Measurements from ENCODE around the gene KLRD1. TPM values are rescaled to one million over a fixed set of nuclear protein-coding genes. Genes with fewer than 3 reads are reported as not detected.
A peak's percentile ranks its signal among the peaks of the same experiment; 100 is the strongest.

The KLRD1 gene
- total RNA-seq, 2 experiments from 2014 or later = 19.8 to 30.6 TPM

GRCh38 chr12:10354071-10354470 is 46.4 kb downstream of the KLRD1 start:
- Mint-ChIP-seq H3K4me3 (no peak overlapping the region), H3K36me3 (peaks cover 59% of the 10 kb centered on the region), H3K9me3 (peaks cover 18% of the 10 kb centered on the region), H3K27ac (no peak overlapping the region), H3K27me3 (no peaks in the 10 kb centered on the region), H3K4me1 (peaks cover 9% of the 10 kb centered on the region)
- DNase-seq = no peak
- POLR2A ChIA-PET = no interaction called here
- ATAC-seq (ENCODE audit: low read depth) = no peak

GRCh38 chr12:10354502-10354901 is 46.8 kb downstream of the KLRD1 start:
- Mint-ChIP-seq H3K9me3 (peaks cover 18% of the 10 kb centered on the region), H3K27me3 (no peaks in the 10 kb centered on the region), H3K4me3 (no peak overlapping the region), H3K4me1 (peaks cover 13% of the 10 kb centered on the region), H3K36me3 (peaks cover 59% of the 10 kb centered on the region), H3K27ac (no peak overlapping the region)
- POLR2A ChIA-PET = no interaction called here
- no peak for DNase-seq
- no peak for ATAC-seq (ENCODE audit: low read depth)

DNA sequence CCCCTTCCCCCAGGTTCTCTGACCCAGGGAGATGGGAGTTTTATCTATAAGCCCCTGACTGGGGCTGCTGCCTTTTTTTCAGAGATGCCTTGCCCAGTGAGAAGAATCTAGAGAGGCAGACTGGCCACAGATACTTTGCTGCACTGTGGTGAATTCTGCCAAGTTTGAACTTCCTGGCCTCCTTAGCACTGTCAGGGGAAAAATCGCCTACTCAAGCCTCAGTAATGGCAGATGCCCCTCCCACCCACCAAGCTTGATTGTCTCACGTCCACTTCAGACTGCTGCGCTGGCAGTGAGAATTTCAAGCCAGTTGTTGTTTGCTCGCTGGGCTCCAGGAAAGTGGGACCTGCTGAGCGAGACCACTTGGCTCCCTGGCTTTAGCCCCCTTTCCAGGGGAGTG is 50.5 kb downstream of the KLRD1 start:
- ATAC-seq (ENCODE audit: low read depth) = no peak
- Mint-ChIP-seq H3K27me3 (no peaks in the 10 kb centered on the region), H3K27ac (peak overlapping the region; percentile 76), H3K4me3 (no peak overlapping the region), H3K4me1 (peaks cover 33% of the 10 kb centered on the region), H3K36me3 (peaks cover 50% of the 10 kb centered on the region), H3K9me3 (peaks cover 3% of the 10 kb centered on the region)
- no peak for DNase-seq
- POLR2A ChIA-PET = no interaction called here

DNA sequence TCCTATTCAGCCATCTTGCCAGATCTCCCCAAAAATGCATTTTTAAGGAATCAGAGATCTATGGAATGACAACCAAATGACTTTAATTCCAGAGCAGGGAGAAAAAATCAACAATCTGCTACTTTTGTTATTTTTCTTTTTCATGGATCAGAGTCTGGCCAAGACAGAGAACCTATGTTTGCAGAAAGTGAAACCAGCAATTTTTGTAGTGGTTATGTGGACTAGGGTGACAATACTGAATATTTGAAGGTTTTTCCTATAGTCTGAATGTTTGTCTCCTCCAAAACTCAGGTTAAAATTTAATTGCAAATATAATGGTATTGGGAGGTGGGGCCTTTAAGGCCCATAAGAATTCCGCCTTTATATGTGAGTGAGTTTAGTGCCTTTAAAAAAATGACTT is 51.3 kb downstream of the KLRD1 start:
- peak overlapping the region; percentile 76 for H3K27ac Mint-ChIP-seq
- ATAC-seq (ENCODE audit: low read depth) = no peak
- H3K36me3 Mint-ChIP-seq = peaks cover 47% of the 10 kb centered on the region
- peaks cover 33% of the 10 kb centered on the region for H3K4me1 Mint-ChIP-seq
- H3K4me3 Mint-ChIP-seq = peak overlapping the region; percentile 44
- no peaks in the 10 kb centered on the region for H3K27me3 Mint-ChIP-seq
- no peak for DNase-seq
- H3K9me3 Mint-ChIP-seq = no peaks in the 10 kb centered on the region
- POLR2A ChIA-PET = no interaction called here

- POLR2A ChIA-PET = interaction anchor here (0.6 to 0.9 kb wide), 2 partner anchors 193 to 313 kb away, joined by 3 to 5 read pairs; partner anchors contain the start of gene STYK1
- Mint-ChIP-seq H3K4me1 (peaks cover 33% of the 10 kb centered on the region), H3K4me3 (peak overlapping the region; percentile 49)
These were observed 53.4 kb downstream of the KLRD1 start for GRCh38 chr12:10361084-10361483.

DNA sequence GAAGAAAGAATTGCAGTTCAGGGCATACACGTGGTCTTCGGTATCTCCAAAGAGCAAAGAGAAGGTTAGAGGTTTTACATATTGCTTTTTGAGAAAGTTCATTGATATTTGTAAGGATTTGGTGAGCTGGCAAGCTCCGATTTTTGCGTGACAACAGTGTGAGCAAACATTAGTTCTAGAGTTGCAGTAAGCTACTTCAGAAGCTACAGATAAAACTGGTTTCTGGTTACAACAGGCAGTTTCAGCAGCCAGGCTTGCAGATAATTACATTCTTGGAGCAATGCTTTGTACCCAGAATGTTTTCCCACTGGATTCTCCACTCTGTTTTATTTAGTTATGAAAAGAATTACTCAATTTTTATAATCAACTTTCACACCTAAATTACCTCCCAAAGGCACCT is 54.0 kb downstream of the KLRD1 start:
- ATAC-seq (ENCODE audit: low read depth) (no peak), DNase-seq (no peak)
- POLR2A ChIA-PET = interaction anchor here (0.9 kb wide), 1 partner anchor 192 kb away, joined by 3 read pairs; no protein-coding TSS in a partner anchor
- H3K36me3 Mint-ChIP-seq = peaks cover 36% of the 10 kb centered on the region
- peak overlapping the region; percentile 81 for H3K27ac Mint-ChIP-seq
- H3K27me3 Mint-ChIP-seq = no peaks in the 10 kb centered on the region
- peak overlapping the region; percentile 49 for H3K4me3 Mint-ChIP-seq
- no peaks in the 10 kb centered on the region for H3K9me3 Mint-ChIP-seq
- H3K4me1 Mint-ChIP-seq = peaks cover 33% of the 10 kb centered on the region

More at GRCh38 chr12:10361084-10361483, 53.4 kb downstream of the KLRD1 start:
- DNase-seq = no peak
- Mint-ChIP-seq H3K27ac (peak overlapping the region; percentile 81), H3K9me3 (no peaks in the 10 kb centered on the region), H3K36me3 (peaks cover 38% of the 10 kb centered on the region), H3K27me3 (no peaks in the 10 kb centered on the region)
- peak; percentile 28 for ATAC-seq (ENCODE audit: low read depth)

- POLR2A ChIA-PET = no interaction called here
- Mint-ChIP-seq H3K4me3 (no peak overlapping the region), H3K27me3 (no peaks in the 10 kb centered on the region), H3K36me3 (peaks cover 38% of the 10 kb centered on the region), H3K4me1 (peaks cover 37% of the 10 kb centered on the region), H3K27ac (no peak overlapping the region), H3K9me3 (no peaks in the 10 kb centered on the region)
- ATAC-seq (ENCODE audit: low read depth) (no peak), DNase-seq (no peak)
These were observed 54.7 kb downstream of the KLRD1 start for GRCh38 chr12:10362325-10362724.

- no peak overlapping the region for H3K4me3 Mint-ChIP-seq
- ATAC-seq (ENCODE audit: low read depth) (no peak), DNase-seq (no peak)
- POLR2A ChIA-PET = interaction anchor here (0.6 to 1.6 kb wide), 4 partner anchors 22 to 498 kb away, joined by 3 to 5 read pairs (median 4); no protein-coding TSS in a partner anchor
- peaks cover 37% of the 10 kb centered on the region for H3K36me3 Mint-ChIP-seq
- no peak overlapping the region for H3K27ac Mint-ChIP-seq
- H3K9me3 Mint-ChIP-seq = no peaks in the 10 kb centered on the region
- H3K27me3 Mint-ChIP-seq = no peaks in the 10 kb centered on the region
- peaks cover 40% of the 10 kb centered on the region for H3K4me1 Mint-ChIP-seq
These were observed 55.4 kb downstream of the KLRD1 start for GRCh38 chr12:10362828-10363657.

GRCh38 chr12:10363658-10363913 is 55.9 kb downstream of the KLRD1 start:
- Mint-ChIP-seq H3K9me3 (no peaks in the 10 kb centered on the region), H3K4me3 (no peak overlapping the region), H3K27me3 (no peaks in the 10 kb centered on the region), H3K36me3 (peaks cover 36% of the 10 kb centered on the region), H3K27ac (no peak overlapping the region), H3K4me1 (peaks cover 41% of the 10 kb centered on the region)
- POLR2A ChIA-PET = interaction anchor here (0.9 to 2.5 kb wide), 4 partner anchors 11 to 249 kb away, joined by 3 to 13 read pairs (median 4); no protein-coding TSS in a partner anchor
- DNase-seq = no peak
- no peak for ATAC-seq (ENCODE audit: low read depth)

DNA sequence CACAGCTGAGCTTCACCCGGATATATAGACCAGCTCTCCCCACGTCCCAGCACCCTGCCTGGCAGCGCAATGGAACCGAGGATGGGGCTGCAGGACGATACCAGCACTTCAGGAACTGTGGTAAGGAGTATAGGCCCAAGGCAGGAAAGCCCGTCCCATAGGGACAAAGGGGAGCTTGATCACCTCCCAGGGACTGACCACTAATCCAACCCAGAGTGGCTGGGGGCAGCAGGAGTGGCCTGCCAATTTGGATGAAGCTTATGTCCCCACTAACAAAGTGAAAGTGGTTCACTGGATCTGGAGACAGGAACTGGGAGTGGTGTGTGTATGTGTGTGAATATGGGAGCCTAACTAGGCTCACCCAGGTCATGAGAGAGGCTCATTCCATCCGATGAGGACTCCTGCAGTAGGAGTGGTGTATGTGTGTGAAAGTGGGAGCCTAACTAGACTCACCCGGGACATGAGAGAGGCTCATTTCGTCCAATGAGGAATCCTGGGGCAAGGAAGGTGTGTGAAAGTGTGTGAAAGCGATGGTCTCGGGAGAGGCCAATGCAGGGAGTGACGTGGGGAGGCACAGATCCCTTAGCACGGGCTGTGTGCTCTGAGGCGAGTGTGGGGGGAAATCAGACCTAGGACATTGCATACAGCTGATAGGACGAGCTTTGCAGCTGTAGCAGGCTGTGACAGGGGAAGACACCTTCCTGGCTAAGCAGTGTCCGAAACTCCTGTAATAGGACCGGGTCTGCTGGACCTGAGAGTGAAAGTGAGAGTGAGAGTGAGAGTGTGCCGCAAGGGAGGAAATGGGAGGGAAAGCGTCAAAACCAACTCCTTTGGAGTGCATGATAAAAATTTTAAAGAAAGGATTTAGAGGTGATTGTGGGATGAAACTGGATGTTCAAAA is 56.5 kb downstream of the KLRD1 start:
- POLR2A ChIA-PET = interaction anchor here (0.7 to 3.8 kb wide), 15 partner anchors 10 to 359 kb away, joined by 3 to 42 read pairs (median 5); partner anchors contain the start of gene YBX3
- DNase-seq (peak; percentile 69), ATAC-seq (ENCODE audit: low read depth) (peak; percentile 64)
- no peaks in the 10 kb centered on the region for H3K9me3 Mint-ChIP-seq
- no peak overlapping the region for H3K4me3 Mint-ChIP-seq
- H3K36me3 Mint-ChIP-seq = peaks cover 35% of the 10 kb centered on the region
- H3K27ac Mint-ChIP-seq = no peak overlapping the region
- peaks cover 38% of the 10 kb centered on the region for H3K4me1 Mint-ChIP-seq
- no peaks in the 10 kb centered on the region for H3K27me3 Mint-ChIP-seq

- Mint-ChIP-seq H3K9me3 (no peaks in the 10 kb centered on the region), H3K4me1 (peaks cover 36% of the 10 kb centered on the region), H3K36me3 (peaks cover 36% of the 10 kb centered on the region), H3K27ac (no peak overlapping the region), H3K27me3 (no peaks in the 10 kb centered on the region), H3K4me3 (no peak overlapping the region)
- DNase-seq = peak; percentile 60
- ATAC-seq (ENCODE audit: low read depth) = peak; percentile 59
- POLR2A ChIA-PET = interaction anchor here (0.7 to 3.8 kb wide), 20 partner anchors 9 to 358 kb away, joined by 3 to 42 read pairs (median 5); partner anchors contain the start of gene YBX3
These were observed 57.3 kb downstream of the KLRD1 start for GRCh38 chr12:10364815-10365622.

- Mint-ChIP-seq H3K4me3 (no peak overlapping the region), H3K9me3 (no peaks in the 10 kb centered on the region), H3K27me3 (no peaks in the 10 kb centered on the region), H3K4me1 (peaks cover 36% of the 10 kb centered on the region), H3K36me3 (peaks cover 36% of the 10 kb centered on the region), H3K27ac (no peak overlapping the region)
- DNase-seq (no peak), ATAC-seq (ENCODE audit: low read depth) (no peak)
- POLR2A ChIA-PET = interaction anchor here (0.7 to 3.8 kb wide), 16 partner anchors 8 to 306 kb away, joined by 3 to 42 read pairs (median 4); no protein-coding TSS in a partner anchor
These were observed 58.2 kb downstream of the KLRD1 start for GRCh38 chr12:10365696-10366405.
